ENCODE data around the gene COQ9.

DNA sequence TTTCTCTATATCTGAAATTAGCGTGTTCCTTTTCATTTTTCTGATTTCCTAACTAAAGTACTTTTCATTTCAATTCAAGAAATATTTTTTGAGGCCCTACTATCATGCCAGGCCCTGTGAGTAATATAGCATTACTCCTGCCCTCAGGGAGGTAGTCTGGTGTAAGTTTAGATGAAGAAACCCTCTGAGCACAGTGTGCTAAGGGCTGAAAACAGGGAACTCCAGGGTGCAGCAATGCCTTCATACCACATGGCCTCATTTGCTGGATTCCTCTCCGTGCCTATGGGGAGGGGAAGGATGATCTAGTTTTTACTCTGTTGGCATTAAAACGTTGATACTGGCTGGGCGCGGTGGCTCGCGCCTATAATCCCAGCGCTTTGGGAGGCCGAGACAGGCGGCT, 4.7 kb downstream of the COQ9 start:
- TF ChIP-seq POLR2A (IDR thresholded peaks at IDR 0.05) (no peak), CTCF (IDR thresholded peaks at IDR 0.05) (no peak)

All from vagina (tissue), 2 donors.